Transverse colon (tissue), 4 donors: ENCODE measurements around the gene REC114.

ENCODE experiments used
- CTCF ChIP-seq, 5 experiments: fragments of 200-600 bp in 3 of 5; fragments of 450-650 bp in 2 of 5; sonication (generic) in 3 of 5; IDR thresholded peaks; 1 replicate in 2 of 5; 2 replicates in 3 of 5; pipeline ENCODE4 v1.5.1; 2016 to 2017; ENCODE audit warnings: antibody characterized with exemption in 5 of 5, inconsistent platforms in 3 of 5, mild to moderate bottlenecking in 2 of 5, moderate library complexity in 1 of 5
- POLR2AphosphoS5 ChIP-seq, 3 donors: sonication (generic); formaldehyde crosslinking; IDR thresholded peaks; one replicate each; pipeline ENCODE4 v1.6.1; 2016; ENCODE audit warnings: antibody characterized with exemption in 3 of 3

GRCh38 chr15:73578026-73578425 is 135.1 kb downstream of the REC114 start:
- TF ChIP-seq POLR2AphosphoS5 (IDR thresholded peaks at IDR 0.05): no peak
- TF ChIP-seq CTCF (IDR thresholded peaks at IDR 0.05): no peak
